Aorta (tissue), 5 donors: ENCODE results near the gene INSYN2B. TPM values are rescaled to one million over a fixed set of nuclear protein-coding genes. Genes with fewer than 3 reads are reported as not detected.

Experiments used
- ATAC-seq: fragments of 200-7000 bp; cut with Tn5 transposase; one replicate; pipeline ENCODE4 v1.9.1; 2022; ENCODE audit warnings: moderate library complexity; ENCODE audit not compliant: low FRiP score
- DNase-seq, 2 donors: peaks; one replicate each; pipeline ENCODE4 v3.0.0-alpha.2; 2020
- H3K27ac ChIP-seq, 2 donors: one replicate each; pipeline ENCODE4 v1.5.1; 2013; ENCODE audit warnings: low read length in 2 of 2, mild to moderate bottlenecking in 2 of 2, moderate library complexity in 2 of 2, control low read depth in 1 of 2, inconsistent platforms in 1 of 2, low read depth in 1 of 2
- H3K27me3 ChIP-seq, 2 donors: one replicate each; pipeline ENCODE4 v1.6.1; 2013; ENCODE audit warnings: control low read depth in 1 of 2, low read length in 1 of 2, mild to moderate bottlenecking in 1 of 2, moderate library complexity in 1 of 2; ENCODE audit not compliant: insufficient read depth in 2 of 2, control insufficient read depth in 1 of 2
- H3K36me3 ChIP-seq, 2 donors: one replicate each; pipeline ENCODE4 v1.6.1; 2013; ENCODE audit warnings: control low read depth in 1 of 2, low read length in 1 of 2, mild to moderate bottlenecking in 1 of 2; ENCODE audit not compliant: insufficient read depth in 2 of 2, control insufficient read depth in 1 of 2
- H3K4me1 ChIP-seq, 2 donors: one replicate each; pipeline ENCODE4 v1.6.1; 2013; ENCODE audit warnings: low read length in 2 of 2, control low read depth in 1 of 2, mild to moderate bottlenecking in 1 of 2, moderate library complexity in 1 of 2; ENCODE audit not compliant: insufficient read depth in 2 of 2, control insufficient read depth in 1 of 2
- H3K4me3 ChIP-seq, 2 donors: one replicate each; pipeline ENCODE4 v1.5.1; 2013; ENCODE audit warnings: low read length in 2 of 2, control low read depth in 1 of 2, mild to moderate bottlenecking in 1 of 2
- H3K9me3 ChIP-seq: one replicate; pipeline ENCODE4 v1.6.1; 2013; ENCODE audit warnings: mild to moderate bottlenecking, low read length; ENCODE audit not compliant: control insufficient read depth
- WGBS, 2 donors: extraction: QIAGEN DNeasy Blood & Tissue Kit; methylation state at CpG; one replicate each; pipeline ENCODE4 v1.1.7; 2013; 5-methylcytosine and 5-hydroxymethylcytosine counted together
- intact Hi-C, 2 donors: fragments of 100-400 bp; cut with DNase I; formaldehyde crosslinking; loops; one replicate each; pipeline versions ENCODE4 v1.14.2 to v1.15.0; 2022
- polyA plus RNA-seq, 2 donors: library from polyadenylated mRNA; stranded (reverse); fragments of 200-250 nt; gene quantifications; one replicate each; pipeline ENCODE4 v1.2.3, GENCODE V29; 2013
- total RNA-seq, 2 donors: library from RNA; stranded (reverse); fragmentation: NEBNext Ultra II Directional; extraction: Animal tissue kit (Norgen Biotek cat#: 25700); gene quantifications; one replicate each; pipeline ENCODE4 v1.2.1, GENCODE V29; 2021
- donor health status: healthy with polysubstance abuse.
- donor health status: Bipolar disorder and iron deficiency.
- donor health status: DM: no; HTN: no; CAD: no.
- donor health status: DM: no; HTN: no; CAD: no.
- donor health status: DM: yes; HTN: yes; CAD: no.

Gene INSYN2B
- total and polyA plus RNA-seq, 4 donors = 0.10 TPM; not detected in 3

DNA sequence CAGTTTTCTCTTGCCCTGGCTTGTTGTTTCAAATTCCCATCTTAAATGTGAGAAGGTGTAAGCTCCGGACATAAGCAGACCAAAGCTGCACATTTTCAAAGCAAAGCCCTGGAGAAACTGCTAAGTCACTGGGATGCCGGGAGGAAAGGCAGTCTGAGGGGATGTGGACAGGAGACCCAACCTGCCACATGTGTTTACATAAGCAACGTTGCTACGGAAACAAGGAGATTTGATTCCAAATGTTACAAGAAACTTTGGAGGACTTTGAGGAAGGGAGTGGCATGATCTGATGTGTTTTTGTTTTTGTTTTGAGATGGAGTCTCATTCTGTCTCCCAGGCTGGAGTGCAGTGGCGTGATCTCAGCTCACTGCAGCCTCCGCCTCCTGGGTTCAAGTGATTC is 25.7 kb upstream of the INSYN2B start:
- no peak for ATAC-seq
- Histone ChIP-seq H3K9me3 (no peaks in the 10 kb centered on the region), H3K4me1 (no peaks in the 10 kb centered on the region), H3K36me3 (no peaks in the 10 kb centered on the region), H3K27ac (no peak overlapping the region), H3K4me3 (no peak overlapping the region), H3K27me3 (no peaks in the 10 kb centered on the region)
- no peak for DNase-seq
- intact Hi-C loops = no loop called here
- WGBS, 2 donors = 44 to 45% methylated on average over 6 of the region's 6 CpGs

DNA sequence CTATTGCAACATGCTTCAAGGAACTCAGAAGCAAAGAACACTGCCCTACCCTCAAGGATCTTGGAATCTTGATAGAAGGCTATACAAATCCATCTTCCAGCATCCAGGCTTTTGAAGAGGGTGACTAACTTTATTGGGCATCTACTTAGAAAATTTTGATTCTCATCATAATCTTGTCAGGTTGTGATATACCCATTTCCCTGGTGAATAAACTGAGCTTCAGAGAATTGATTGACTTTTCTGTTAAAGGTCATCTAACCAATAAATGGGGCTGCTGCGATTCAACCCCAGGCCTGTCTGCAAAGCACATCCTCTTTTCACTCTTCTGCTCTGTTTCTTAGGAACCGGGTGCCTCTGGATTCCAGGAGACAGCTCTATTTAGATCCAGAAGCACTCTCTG is 19.9 kb upstream of the INSYN2B start:
- ATAC-seq = no peak

DNA sequence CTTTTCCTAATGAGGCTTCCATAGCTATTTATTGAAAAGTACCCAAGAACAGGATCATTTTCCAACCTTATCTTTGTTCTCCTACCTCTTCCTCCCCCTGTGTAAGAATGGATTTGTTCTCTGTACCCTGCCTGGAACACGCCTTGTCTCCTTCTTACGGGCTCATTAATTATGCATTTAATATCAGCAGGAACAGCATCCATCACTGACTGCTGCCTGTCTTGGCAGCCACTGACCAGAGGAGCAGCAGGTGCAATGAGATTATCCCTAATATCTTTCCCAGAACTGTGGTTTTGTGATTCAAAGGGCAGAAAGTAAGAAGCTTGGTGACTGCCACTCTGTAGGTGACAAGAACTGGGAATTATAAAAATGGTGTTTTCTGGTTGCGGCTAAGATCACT is 19.3 kb upstream of the INSYN2B start:
- no peak overlapping the region for H3K27ac ChIP-seq
- H3K4me3 ChIP-seq = no peak overlapping the region
- H3K9me3 ChIP-seq = no peaks in the 10 kb centered on the region
- H3K36me3 ChIP-seq = no peaks in the 10 kb centered on the region
- no peaks in the 10 kb centered on the region for H3K27me3 ChIP-seq
- no peaks in the 10 kb centered on the region for H3K4me1 ChIP-seq
- no peak for ATAC-seq
- 82 to 93% methylated on average over 3 of the region's 3 CpGs for WGBS, 2 donors
- intact Hi-C loops = no loop called here
- DNase-seq = no peak

More for the DNA sequence above, 19.9 kb upstream of the INSYN2B start:
- DNase-seq = no peak
- Histone ChIP-seq H3K4me1 (no peaks in the 10 kb centered on the region), H3K27ac (no peak overlapping the region), H3K27me3 (no peaks in the 10 kb centered on the region), H3K36me3 (no peaks in the 10 kb centered on the region), H3K4me3 (no peak overlapping the region), H3K9me3 (no peaks in the 10 kb centered on the region)
- intact Hi-C loops = no loop called here
- WGBS, 2 donors = 83 to 87% methylated on average over 2 of the region's 2 CpGs

DNA sequence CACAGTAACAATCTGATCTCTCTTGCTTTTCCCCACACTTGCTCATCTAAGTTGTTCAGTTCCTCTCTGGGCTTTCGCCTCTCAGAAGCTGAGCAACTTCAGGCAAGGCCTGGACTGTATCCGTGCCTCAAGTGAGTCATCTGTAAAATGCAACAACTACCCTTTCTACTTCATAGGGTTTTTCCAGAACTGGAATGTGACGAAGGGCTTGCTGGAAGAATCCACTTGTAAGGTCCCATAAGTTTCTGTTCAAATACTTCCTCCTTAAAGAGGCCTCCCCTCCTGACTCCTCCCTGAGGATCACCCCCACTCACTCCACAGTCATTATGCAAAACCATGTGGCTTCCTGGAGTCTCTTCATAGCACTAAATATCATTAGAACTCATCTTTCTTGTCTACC is 17.5 kb upstream of the INSYN2B start:
- WGBS, 2 donors = 77 to 82% methylated on average over 3 of the region's 3 CpGs
- Histone ChIP-seq H3K4me3 (no peak overlapping the region), H3K9me3 (no peaks in the 10 kb centered on the region), H3K27me3 (peaks cover 0 to 2% of the 10 kb centered on the region in 2 donors), H3K36me3 (no peaks in the 10 kb centered on the region), H3K27ac (no peak overlapping the region), H3K4me1 (no peaks in the 10 kb centered on the region)
- no peak for DNase-seq
- ATAC-seq = no peak
- intact Hi-C loops = no loop called here

DNA sequence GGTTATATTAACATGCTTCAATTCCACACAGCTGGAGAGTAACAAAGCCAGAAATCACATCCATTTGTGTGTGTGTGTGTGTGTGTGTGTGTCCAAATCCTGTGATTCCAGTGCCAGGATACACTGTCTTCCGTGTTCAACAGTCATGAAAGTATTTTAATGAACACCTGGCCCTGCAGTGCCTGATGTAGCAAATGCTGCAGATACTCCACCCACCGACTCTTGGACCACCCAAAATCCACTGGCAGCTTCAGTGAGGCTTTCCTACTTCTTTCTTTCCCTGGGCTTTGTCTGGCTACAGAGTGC is 13.1 kb upstream of the INSYN2B start:
- WGBS, 2 donors = 28 to 29% methylated on average over 2 of the region's 2 CpGs
- Histone ChIP-seq H3K4me3 (no peak overlapping the region), H3K36me3 (no peaks in the 10 kb centered on the region)

DNA sequence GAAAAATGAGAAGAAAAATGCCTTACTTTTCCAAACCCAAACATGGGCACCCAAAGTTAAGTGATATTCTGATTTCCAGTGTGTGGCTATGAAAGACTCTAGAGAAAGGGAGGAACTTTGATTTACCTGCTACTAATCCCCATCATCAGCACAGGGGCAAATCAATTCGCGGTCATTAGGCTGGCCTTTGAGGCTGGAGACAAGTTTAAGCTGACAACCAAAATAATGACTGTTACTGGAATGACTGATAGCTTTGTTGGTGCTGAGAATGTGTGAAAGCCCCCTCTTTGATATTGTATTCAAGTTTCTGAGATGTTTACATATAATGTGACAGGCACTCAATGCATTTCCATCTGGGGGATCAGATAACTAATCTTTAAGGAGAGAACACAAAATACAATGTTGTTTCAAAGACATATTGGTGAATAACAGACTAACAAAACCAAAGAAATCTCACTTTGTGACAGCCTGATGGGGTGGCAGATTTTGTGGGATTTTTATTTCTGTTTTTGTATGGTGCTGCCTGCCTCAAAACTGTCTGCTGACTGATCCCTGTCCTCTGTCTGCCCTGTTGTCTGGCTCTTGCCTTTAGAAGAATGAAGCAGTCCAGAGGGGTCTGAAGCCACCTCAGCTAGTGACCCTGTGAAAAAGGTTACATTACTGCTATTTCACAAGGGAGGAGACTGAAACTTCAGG is 12.6 kb upstream of the INSYN2B start:
- H3K9me3 ChIP-seq = peaks cover 1% of the 10 kb centered on the region
- WGBS, 2 donors = 58 to 66% methylated on average over 2 of the region's 2 CpGs
- intact Hi-C loops = no loop called here
- no peaks in the 10 kb centered on the region for H3K4me1 ChIP-seq
- H3K36me3 ChIP-seq = no peaks in the 10 kb centered on the region
- H3K4me3 ChIP-seq = no peak overlapping the region
- ATAC-seq (no peak), DNase-seq (no peak)
- H3K27ac ChIP-seq = no peak overlapping the region
- peaks cover 0 to 2% of the 10 kb centered on the region in 2 donors for H3K27me3 ChIP-seq

More for the DNA sequence above, 13.1 kb upstream of the INSYN2B start:
- H3K4me1 ChIP-seq = no peaks in the 10 kb centered on the region
- intact Hi-C loops = no loop called here
- H3K27me3 ChIP-seq = peaks cover 0 to 2% of the 10 kb centered on the region in 2 donors
- ATAC-seq = no peak
- no peak overlapping the region for H3K27ac ChIP-seq
- no peak for DNase-seq
- peaks cover 1% of the 10 kb centered on the region for H3K9me3 ChIP-seq

DNA sequence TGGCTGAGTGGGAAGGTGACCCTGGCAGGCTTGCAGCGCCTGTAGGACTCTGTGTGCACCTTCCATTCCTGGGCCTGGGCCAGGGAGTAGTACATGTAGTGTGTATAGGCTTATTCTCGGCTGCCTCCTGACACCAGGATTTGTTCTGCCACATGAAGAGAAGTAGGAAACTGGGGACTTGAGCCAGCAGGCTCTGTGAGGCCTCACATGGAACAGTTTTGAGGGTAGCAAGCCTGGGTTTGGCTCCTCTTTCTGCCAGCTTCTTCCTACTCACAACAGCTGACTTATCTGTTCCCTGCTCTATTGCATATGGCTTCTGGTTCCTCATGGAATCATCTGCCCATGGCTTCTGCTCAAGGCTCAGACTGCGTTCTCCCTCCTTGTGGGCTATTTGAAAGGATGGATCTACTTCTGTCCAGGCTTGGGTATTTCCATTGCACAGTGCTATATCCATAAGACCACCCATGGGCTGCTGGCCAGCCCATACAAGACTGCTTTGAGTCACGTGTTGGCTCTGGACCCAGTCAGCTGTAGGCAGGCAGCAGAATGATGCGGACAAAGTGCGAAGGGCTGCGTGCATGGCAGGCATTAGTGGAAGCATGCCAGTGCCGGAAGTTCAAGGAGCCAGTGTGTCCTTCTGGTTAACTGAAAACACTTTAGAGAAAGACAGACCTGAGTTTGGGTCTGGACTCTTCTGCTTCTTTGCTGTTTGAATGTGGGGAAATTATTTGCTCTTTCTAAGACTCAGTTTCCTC is 11.0 kb upstream of the INSYN2B start:
- Histone ChIP-seq H3K9me3 (peaks cover 1% of the 10 kb centered on the region), H3K4me3 (no peak overlapping the region), H3K4me1 (no peaks in the 10 kb centered on the region), H3K27me3 (peaks cover 0 to 2% of the 10 kb centered on the region in 2 donors), H3K36me3 (no peaks in the 10 kb centered on the region), H3K27ac (no peak overlapping the region)
- WGBS, 2 donors = 72 to 73% methylated on average over 8 of the region's 8 CpGs
- ATAC-seq (no peak), DNase-seq (no peak)
- intact Hi-C loops = no loop called here

DNA sequence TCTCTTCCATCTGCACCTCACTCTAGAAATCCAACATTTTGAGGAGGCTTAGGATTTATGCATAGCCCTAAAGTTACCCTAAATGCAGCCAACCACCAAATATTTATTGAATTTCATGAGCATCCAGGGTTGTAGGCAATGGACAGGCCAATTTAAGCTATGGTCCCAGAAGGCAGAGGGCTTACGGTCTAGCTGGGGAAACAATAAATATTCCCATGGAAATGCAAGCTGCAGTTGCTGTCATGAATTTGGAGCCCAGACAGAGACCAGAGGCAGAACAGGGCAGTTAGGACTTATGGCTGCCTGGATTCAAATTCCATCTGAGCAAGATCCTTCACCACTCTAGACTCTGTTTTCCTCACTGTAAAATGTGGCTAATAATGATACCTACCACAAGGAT is 9.1 kb upstream of the INSYN2B start:
- no peaks in the 10 kb centered on the region for H3K36me3 ChIP-seq
- 13 to 18% methylated on average over 1 of the region's 1 CpG for WGBS, 2 donors
- ATAC-seq (no peak), DNase-seq (no peak)
- no peaks in the 10 kb centered on the region for H3K4me1 ChIP-seq
- intact Hi-C loops = no loop called here
- H3K9me3 ChIP-seq = peaks cover 1% of the 10 kb centered on the region
- H3K27ac ChIP-seq = no peak overlapping the region
- peaks cover 0 to 2% of the 10 kb centered on the region in 2 donors for H3K27me3 ChIP-seq
- no peak overlapping the region for H3K4me3 ChIP-seq

DNA sequence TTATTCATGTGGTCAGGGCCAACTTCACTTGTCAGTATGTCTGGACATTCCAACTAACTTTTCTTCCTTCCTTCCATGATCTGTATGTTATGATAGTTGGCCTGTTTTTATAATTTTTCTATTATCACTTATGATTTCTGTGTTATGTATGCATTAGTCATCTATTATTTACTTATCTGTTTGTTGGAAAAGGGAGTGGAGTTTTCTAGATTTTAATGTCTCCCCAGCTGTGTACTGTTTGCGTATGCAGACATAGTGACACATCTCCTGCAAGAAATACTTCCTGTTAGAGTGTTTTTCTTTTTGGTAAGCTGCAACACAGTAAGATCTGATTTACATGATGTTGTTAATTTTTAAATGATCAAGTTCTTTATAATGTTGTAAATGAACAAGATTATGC is 8.7 kb upstream of the INSYN2B start:
- H3K36me3 ChIP-seq = no peaks in the 10 kb centered on the region
- H3K4me3 ChIP-seq = no peak overlapping the region
- 79 to 82% methylated on average over 1 of the region's 1 CpG for WGBS, 2 donors
- H3K4me1 ChIP-seq = no peaks in the 10 kb centered on the region
- ATAC-seq (no peak), DNase-seq (no peak)
- peaks cover 1% of the 10 kb centered on the region for H3K9me3 ChIP-seq
- peaks cover 0 to 2% of the 10 kb centered on the region in 2 donors for H3K27me3 ChIP-seq
- intact Hi-C loops = no loop called here
- no peak overlapping the region for H3K27ac ChIP-seq
